Inferior parietal cortex (tissue), 1 donor: ENCODE data around the gene KMT5B.

Experiments used
- DNase-seq: peaks from one replicate; pipeline ENCODE4 v3.0.0-alpha.2; 2016; ENCODE audit errors: extremely low spot score

Gene KMT5B

GRCh38 chr11:68181719-68182451, 31.2 kb downstream of the KMT5B start:
- no peak for DNase-seq

- DNase-seq: no peak
These were observed 33.2 kb downstream of the KMT5B start for GRCh38 chr11:68179847-68180246.

GRCh38 chr11:68177877-68178276, 35.2 kb downstream of the KMT5B start:
- no peak for DNase-seq

GRCh38 chr11:68173926-68174325, 39.2 kb downstream of the KMT5B start:
- DNase-seq: no peak

GRCh38 chr11:68169442-68169841, 43.7 kb downstream of the KMT5B start:
- DNase-seq: no peak

GRCh38 chr11:68168694-68169093, 44.4 kb downstream of the KMT5B start:
- no peak for DNase-seq

- DNase-seq: no peak
These were observed 45.6 kb downstream of the KMT5B start for GRCh38 chr11:68167474-68167873.

- DNase-seq: no peak
These were observed 46.1 kb downstream of the KMT5B start for GRCh38 chr11:68166969-68167368.

GRCh38 chr11:68165601-68166000, 47.5 kb downstream of the KMT5B start:
- no peak for DNase-seq

GRCh38 chr11:68164437-68164836, 48.7 kb downstream of the KMT5B start:
- no peak for DNase-seq

GRCh38 chr11:68163691-68164090, 49.4 kb downstream of the KMT5B start:
- no peak for DNase-seq

- no peak for DNase-seq
These were observed 52.9 kb downstream of the KMT5B start for GRCh38 chr11:68160100-68160695.

GRCh38 chr11:68159665-68160064, 53.4 kb downstream of the KMT5B start:
- DNase-seq: no peak

- DNase-seq: no peak
These were observed 53.9 kb downstream of the KMT5B start for GRCh38 chr11:68159161-68159560.

GRCh38 chr11:68158580-68158979, 54.5 kb downstream of the KMT5B start:
- DNase-seq: no peak

- no peak for DNase-seq
These were observed 59.4 kb downstream of the KMT5B start for GRCh38 chr11:68153742-68154141.

- no peak for DNase-seq
These were observed 63.1 kb downstream of the KMT5B start for GRCh38 chr11:68150037-68150436.

GRCh38 chr11:68149417-68149816, 63.7 kb downstream of the KMT5B start:
- DNase-seq: no peak

GRCh38 chr11:68148879-68149278, 64.2 kb downstream of the KMT5B start:
- DNase-seq: no peak

GRCh38 chr11:68148071-68148805, 64.9 kb downstream of the KMT5B start:
- DNase-seq: no peak

- no peak for DNase-seq
These were observed 66.2 kb downstream of the KMT5B start for GRCh38 chr11:68146704-68147474.

- no peak for DNase-seq
These were observed 67.0 kb downstream of the KMT5B start for GRCh38 chr11:68146010-68146540.
